Glutamatergic neuron (in vitro differentiated cells): ENCODE data around the gene HDAC9. TPM values are rescaled to one million over a fixed set of nuclear protein-coding genes. Genes with fewer than 3 reads are reported as not detected.

Experiments used
- DNase-seq: peaks from one replicate; pipeline ENCODE4 v3.0.0; 2022
- H3K27ac Mint-ChIP-seq: one replicate; pipeline ENCODE4 v1.8.0; 2020; ENCODE audit warnings: mild to moderate bottlenecking, mixed read lengths, inconsistent platforms; ENCODE audit not compliant: unreplicated experiment
- H3K27me3 Mint-ChIP-seq: one replicate; pipeline ENCODE4 v1.8.0; 2020; ENCODE audit warnings: mild to moderate bottlenecking, moderate library complexity, mixed read lengths, inconsistent platforms; ENCODE audit not compliant: unreplicated experiment
- H3K36me3 Mint-ChIP-seq: one replicate; pipeline ENCODE4 v1.8.0; 2020; ENCODE audit warnings: mild to moderate bottlenecking, mixed read lengths, inconsistent platforms; ENCODE audit not compliant: unreplicated experiment
- H3K4me1 Mint-ChIP-seq: one replicate; pipeline ENCODE4 v1.8.0; 2020; ENCODE audit warnings: mild to moderate bottlenecking, low read depth, mixed read lengths, inconsistent platforms; ENCODE audit not compliant: unreplicated experiment
- H3K4me3 Mint-ChIP-seq: one replicate; pipeline ENCODE4 v1.8.0; 2020; ENCODE audit warnings: mild to moderate bottlenecking, mixed read lengths, inconsistent platforms; ENCODE audit not compliant: unreplicated experiment
- H3K9me3 Mint-ChIP-seq: one replicate; pipeline ENCODE4 v1.8.0; 2020; ENCODE audit warnings: mild to moderate bottlenecking, moderate library complexity, mixed read lengths, inconsistent platforms; ENCODE audit not compliant: unreplicated experiment
- total RNA-seq: library from RNA; stranded (reverse); fragmentation: NEBNext Ultra II Directional; extraction: Animal tissue kit (Norgen Biotek cat#: 25700); gene quantifications from one replicate; pipeline ENCODE4 v1.2.1, GENCODE V29; 2021; ENCODE audit not compliant: unreplicated experiment
- TF ChIP-seq, protein P1 (sequence below): fragments of 200-600 bp; sonication (generic); IDR thresholded peaks from one replicate; pipeline ENCODE4 v1.5.0; 2021; ENCODE audit not compliant: partially characterized antibody, unreplicated experiment

HDAC9 gene
- total RNA-seq, 1 donor from 2014 or later: 94.8 TPM

DNA sequence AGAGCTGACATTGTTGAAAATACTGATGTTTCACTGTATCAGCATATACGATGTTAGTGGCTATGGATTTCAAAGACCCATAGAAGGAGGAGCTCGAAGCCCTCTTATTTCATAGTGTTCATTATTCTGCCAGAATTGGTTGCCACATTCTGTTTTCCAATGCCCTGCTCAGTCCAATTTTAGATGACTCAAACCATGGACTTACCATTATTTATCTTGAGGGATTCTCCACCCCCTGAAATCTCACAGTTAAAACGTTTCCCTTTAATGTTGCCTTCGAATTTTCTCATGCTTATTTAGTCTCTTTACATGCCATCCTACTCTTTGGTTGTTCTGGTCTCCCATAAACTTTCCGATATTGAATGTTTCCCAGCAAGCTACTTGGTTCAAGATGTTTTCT lies 264.5 kb downstream of the HDAC9 start:
- H3K4me1 Mint-ChIP-seq: peaks cover 23% of the 10 kb centered on the region
- TF ChIP-seq, protein P1, sequence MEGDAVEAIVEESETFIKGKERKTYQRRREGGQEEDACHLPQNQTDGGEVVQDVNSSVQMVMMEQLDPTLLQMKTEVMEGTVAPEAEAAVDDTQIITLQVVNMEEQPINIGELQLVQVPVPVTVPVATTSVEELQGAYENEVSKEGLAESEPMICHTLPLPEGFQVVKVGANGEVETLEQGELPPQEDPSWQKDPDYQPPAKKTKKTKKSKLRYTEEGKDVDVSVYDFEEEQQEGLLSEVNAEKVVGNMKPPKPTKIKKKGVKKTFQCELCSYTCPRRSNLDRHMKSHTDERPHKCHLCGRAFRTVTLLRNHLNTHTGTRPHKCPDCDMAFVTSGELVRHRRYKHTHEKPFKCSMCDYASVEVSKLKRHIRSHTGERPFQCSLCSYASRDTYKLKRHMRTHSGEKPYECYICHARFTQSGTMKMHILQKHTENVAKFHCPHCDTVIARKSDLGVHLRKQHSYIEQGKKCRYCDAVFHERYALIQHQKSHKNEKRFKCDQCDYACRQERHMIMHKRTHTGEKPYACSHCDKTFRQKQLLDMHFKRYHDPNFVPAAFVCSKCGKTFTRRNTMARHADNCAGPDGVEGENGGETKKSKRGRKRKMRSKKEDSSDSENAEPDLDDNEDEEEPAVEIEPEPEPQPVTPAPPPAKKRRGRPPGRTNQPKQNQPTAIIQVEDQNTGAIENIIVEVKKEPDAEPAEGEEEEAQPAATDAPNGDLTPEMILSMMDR: no peak
- H3K27me3 Mint-ChIP-seq: peaks cover 2% of the 10 kb centered on the region

DNA sequence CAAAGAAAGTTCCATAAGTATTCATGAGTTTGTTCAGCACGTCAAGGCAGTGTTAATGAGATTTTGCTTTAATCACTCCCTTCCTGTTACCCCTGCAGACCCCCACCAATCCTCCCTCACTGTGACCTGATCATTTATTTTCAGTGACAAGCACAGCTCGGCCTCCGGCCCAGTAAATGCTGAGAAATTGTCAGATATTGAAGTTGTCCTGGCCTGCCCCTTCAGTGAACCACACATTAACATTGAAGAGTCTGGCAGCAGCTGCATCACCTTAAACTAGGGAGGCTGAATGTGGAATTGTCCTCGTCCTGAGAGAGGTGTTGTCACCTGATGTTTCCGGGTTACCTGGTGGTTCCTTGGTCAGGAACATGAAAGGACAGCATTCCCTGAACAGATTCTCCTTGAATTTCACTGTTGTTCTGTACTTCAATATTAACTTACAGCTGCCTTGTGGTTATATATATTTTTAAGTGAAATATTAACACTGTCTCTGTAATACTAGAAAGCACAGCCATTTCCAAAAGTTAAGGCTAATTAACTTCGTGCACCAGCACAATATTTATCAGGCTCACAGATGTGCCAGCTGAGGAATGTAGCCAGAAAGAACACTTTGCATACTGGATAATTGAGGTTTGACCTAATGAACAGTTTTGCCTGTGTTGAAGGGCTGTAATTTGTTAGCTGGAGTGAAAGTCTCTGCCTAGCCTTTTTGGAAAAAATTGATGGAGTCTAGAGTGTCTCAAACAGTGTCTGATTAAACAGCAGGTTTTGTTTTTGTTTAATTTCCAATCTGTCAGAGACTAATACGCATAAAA lies 265.3 kb downstream of the HDAC9 start:
- no peak overlapping the region for H3K4me3 Mint-ChIP-seq
- H3K4me1 Mint-ChIP-seq: peaks cover 23% of the 10 kb centered on the region
- TF ChIP-seq, protein P1: no peak

More for the DNA sequence above, 264.5 kb downstream of the HDAC9 start:
- no peaks in the 10 kb centered on the region for H3K36me3 Mint-ChIP-seq
- H3K4me3 Mint-ChIP-seq: no peak overlapping the region
- DNase-seq: no peak
- H3K27ac Mint-ChIP-seq: no peak overlapping the region
- H3K9me3 Mint-ChIP-seq: peaks cover 3% of the 10 kb centered on the region

DNA sequence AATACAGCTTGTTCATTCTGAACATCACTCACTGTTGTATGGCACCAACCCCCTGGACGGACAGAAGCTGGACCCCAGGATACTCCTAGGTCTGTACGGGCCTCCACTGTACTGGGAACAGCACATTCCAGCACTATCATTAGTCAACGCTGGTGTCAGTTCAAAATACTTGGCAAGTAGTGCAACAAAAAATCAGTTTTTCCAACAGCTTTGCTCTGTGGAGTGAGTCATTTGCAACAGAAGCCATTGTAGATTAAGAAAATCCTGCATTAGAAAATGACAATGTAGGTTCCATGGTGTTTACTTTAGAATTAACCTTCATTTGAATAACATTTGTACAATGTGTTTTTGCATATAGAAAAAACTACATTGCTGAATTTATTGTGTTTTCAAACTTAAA lies 266.6 kb downstream of the HDAC9 start:
- Mint-ChIP-seq H3K27ac (no peak overlapping the region), H3K9me3 (peaks cover 3% of the 10 kb centered on the region), H3K4me1 (peaks cover 18% of the 10 kb centered on the region), H3K36me3 (no peaks in the 10 kb centered on the region), H3K4me3 (no peak overlapping the region), H3K27me3 (peaks cover 2% of the 10 kb centered on the region)
- no peak for DNase-seq
- TF ChIP-seq, protein P1: no peak

More for the DNA sequence above, 265.3 kb downstream of the HDAC9 start:
- H3K36me3 Mint-ChIP-seq: no peaks in the 10 kb centered on the region
- no peak for DNase-seq
- peaks cover 2% of the 10 kb centered on the region for H3K27me3 Mint-ChIP-seq
- H3K9me3 Mint-ChIP-seq: peaks cover 3% of the 10 kb centered on the region
- H3K27ac Mint-ChIP-seq: no peak overlapping the region

DNA sequence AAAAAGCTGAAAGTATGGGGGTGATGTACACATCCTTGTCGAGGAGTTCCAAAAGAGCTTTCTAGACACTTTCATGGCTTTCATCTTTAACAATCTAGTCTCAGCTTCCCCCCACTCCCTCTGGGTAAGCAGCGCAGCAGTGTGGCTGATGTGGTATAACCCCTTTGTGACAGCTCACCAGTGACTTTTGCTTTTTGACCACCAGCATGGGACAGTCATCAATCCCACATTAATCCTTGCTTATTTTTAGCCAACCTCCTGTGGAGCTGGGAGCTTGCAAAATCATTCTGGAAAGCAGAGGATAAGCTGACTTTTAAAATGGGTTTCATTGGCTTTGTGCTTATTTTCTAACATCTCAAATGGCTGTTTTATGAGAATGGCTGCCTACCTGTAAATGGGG lies 272.7 kb downstream of the HDAC9 start:
- H3K27me3 Mint-ChIP-seq: no peaks in the 10 kb centered on the region
- H3K36me3 Mint-ChIP-seq: no peaks in the 10 kb centered on the region
- H3K4me1 Mint-ChIP-seq: peaks cover 12% of the 10 kb centered on the region
- H3K27ac Mint-ChIP-seq: no peak overlapping the region
- TF ChIP-seq, protein P1: no peak
- DNase-seq: no peak
- H3K4me3 Mint-ChIP-seq: no peak overlapping the region
- no peaks in the 10 kb centered on the region for H3K9me3 Mint-ChIP-seq

DNA sequence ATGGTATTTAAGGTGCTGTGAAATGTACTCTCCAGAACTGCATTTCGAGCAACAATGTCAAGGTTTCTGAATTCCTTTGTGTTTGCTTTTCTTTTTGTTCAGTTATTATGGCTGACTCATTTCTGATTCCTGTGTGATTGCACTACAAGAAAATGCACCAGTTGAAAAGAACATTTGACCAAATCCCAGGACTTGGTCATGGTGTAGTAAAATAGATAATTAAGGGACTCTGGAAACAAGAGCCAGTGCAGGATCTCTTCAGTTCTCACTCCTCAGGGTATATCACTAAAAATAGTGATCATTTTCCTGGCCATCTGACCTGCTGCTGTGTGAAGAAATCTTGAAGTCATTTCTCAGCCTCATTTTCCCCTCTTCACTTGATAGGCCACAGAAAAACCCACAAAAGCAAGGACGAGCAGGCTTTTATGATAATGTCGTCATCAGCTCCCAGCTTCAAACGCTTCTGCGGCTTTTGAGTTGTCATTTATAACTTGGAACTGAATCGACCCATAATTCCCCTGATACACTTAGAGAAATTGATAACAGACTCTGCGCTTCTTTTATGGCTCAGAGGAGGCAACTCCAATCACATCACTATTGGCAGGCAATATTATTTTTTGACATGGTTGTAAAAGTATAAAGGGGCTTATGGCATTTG lies 274.7 kb downstream of the HDAC9 start:
- DNase-seq: no peak
- H3K4me3 Mint-ChIP-seq: no peak overlapping the region
- no peaks in the 10 kb centered on the region for H3K27me3 Mint-ChIP-seq
- H3K36me3 Mint-ChIP-seq: no peaks in the 10 kb centered on the region
- no peaks in the 10 kb centered on the region for H3K9me3 Mint-ChIP-seq
- peaks cover 12% of the 10 kb centered on the region for H3K4me1 Mint-ChIP-seq
- peak overlapping the region; percentile 30 for H3K27ac Mint-ChIP-seq
- TF ChIP-seq, protein P1: no peak
